ENCODE results near the gene FAM3D. TPM values are rescaled to one million over a fixed set of nuclear protein-coding genes. Genes with fewer than 3 reads are reported as not detected.
"Not testable (repeated sequence)": the region's sequence is repeated elsewhere in the genome, so short reads cannot be mapped to it uniquely, and the experiment has no call there.

The FAM3D gene
- total RNA-seq, 1 donor from 2014 or later, result not detected

- Mint-ChIP-seq H3K9me3 (no peaks in the 10 kb centered on the region), H3K4me3 (no peak overlapping the region), H3K4me1 (ENCODE audit: low read depth) (peaks cover 8% of the 10 kb centered on the region), H3K27ac (no peak overlapping the region), H3K27me3 (ENCODE audit: insufficient read depth) (peaks cover 3% of the 10 kb centered on the region), H3K36me3 (ENCODE audit: low read depth) (no peaks in the 10 kb centered on the region)
- intact Hi-C loops (cut with micrococcal nuclease), result no loop called here
- DNase-seq (ENCODE audit: low spot score), result no peak
Observed at GRCh38 chr3:58679446-58679845, 12.9 kb upstream of the FAM3D start.

GRCh38 chr3:58678177-58678970 is 11.8 kb upstream of the FAM3D start:
- H3K4me3 Mint-ChIP-seq; H3K27ac Mint-ChIP-seq; H3K9me3 Mint-ChIP-seq; H3K36me3 Mint-ChIP-seq (ENCODE audit: low read depth); intact Hi-C loops (cut with micrococcal nuclease); H3K27me3 Mint-ChIP-seq (ENCODE audit: insufficient read depth); DNase-seq (ENCODE audit: low spot score); H3K4me1 Mint-ChIP-seq (ENCODE audit: low read depth): not testable (repeated sequence)

- Mint-ChIP-seq H3K27ac (no peak overlapping the region), H3K4me1 (ENCODE audit: low read depth) (no peaks in the 10 kb centered on the region), H3K36me3 (ENCODE audit: low read depth) (no peaks in the 10 kb centered on the region), H3K9me3 (no peaks in the 10 kb centered on the region), H3K4me3 (no peak overlapping the region), H3K27me3 (ENCODE audit: insufficient read depth) (peaks cover 5% of the 10 kb centered on the region)
- intact Hi-C loops (cut with micrococcal nuclease), result no loop called here
- no peak for DNase-seq (ENCODE audit: low spot score)
Observed at GRCh38 chr3:58672880-58673279, 6.3 kb upstream of the FAM3D start.

- intact Hi-C loops (cut with micrococcal nuclease), result no loop called here
- Mint-ChIP-seq H3K9me3 (no peaks in the 10 kb centered on the region), H3K27ac (no peak overlapping the region), H3K27me3 (ENCODE audit: insufficient read depth) (peaks cover 5% of the 10 kb centered on the region), H3K36me3 (ENCODE audit: low read depth) (no peaks in the 10 kb centered on the region), H3K4me1 (ENCODE audit: low read depth) (no peaks in the 10 kb centered on the region), H3K4me3 (no peak overlapping the region)
- DNase-seq (ENCODE audit: low spot score), result no peak
Observed at GRCh38 chr3:58672451-58672850, 5.9 kb upstream of the FAM3D start.

GRCh38 chr3:58670506-58671135 is 4.0 kb upstream of the FAM3D start:
- DNase-seq (ENCODE audit: low spot score), result no peak
- intact Hi-C loops (cut with micrococcal nuclease), result no loop called here
- Mint-ChIP-seq H3K4me3 (no peak overlapping the region), H3K9me3 (no peaks in the 10 kb centered on the region), H3K4me1 (ENCODE audit: low read depth) (no peaks in the 10 kb centered on the region), H3K27ac (no peak overlapping the region), H3K27me3 (ENCODE audit: insufficient read depth) (peaks cover 3% of the 10 kb centered on the region), H3K36me3 (ENCODE audit: low read depth) (no peaks in the 10 kb centered on the region)

GRCh38 chr3:58668247-58668646 is 1.7 kb upstream of the FAM3D start:
- no peaks in the 10 kb centered on the region for H3K9me3 Mint-ChIP-seq
- no peaks in the 10 kb centered on the region for H3K4me1 Mint-ChIP-seq (ENCODE audit: low read depth)
- H3K4me3 Mint-ChIP-seq, result no peak overlapping the region
- no peak overlapping the region for H3K27ac Mint-ChIP-seq
- DNase-seq (ENCODE audit: low spot score), result no peak
- intact Hi-C loops (cut with micrococcal nuclease), result no loop called here
- H3K27me3 Mint-ChIP-seq (ENCODE audit: insufficient read depth), result peaks cover 1% of the 10 kb centered on the region
- H3K36me3 Mint-ChIP-seq (ENCODE audit: low read depth), result no peaks in the 10 kb centered on the region

GRCh38 chr3:58667704-58668103 is 1.1 kb upstream of the FAM3D start:
- no peak overlapping the region for H3K4me3 Mint-ChIP-seq
- H3K27ac Mint-ChIP-seq, result no peak overlapping the region
- no peaks in the 10 kb centered on the region for H3K9me3 Mint-ChIP-seq
- H3K36me3 Mint-ChIP-seq (ENCODE audit: low read depth), result no peaks in the 10 kb centered on the region
- intact Hi-C loops (cut with micrococcal nuclease), result no loop called here
- no peak for DNase-seq (ENCODE audit: low spot score)
- no peaks in the 10 kb centered on the region for H3K4me1 Mint-ChIP-seq (ENCODE audit: low read depth)
- H3K27me3 Mint-ChIP-seq (ENCODE audit: insufficient read depth), result no peaks in the 10 kb centered on the region

GRCh38 chr3:58667229-58667628 is 655 bp upstream of the FAM3D start:
- intact Hi-C loops (cut with micrococcal nuclease), result no loop called here
- Mint-ChIP-seq H3K36me3 (ENCODE audit: low read depth) (no peaks in the 10 kb centered on the region), H3K4me3 (no peak overlapping the region), H3K27me3 (ENCODE audit: insufficient read depth) (no peaks in the 10 kb centered on the region), H3K4me1 (ENCODE audit: low read depth) (no peaks in the 10 kb centered on the region), H3K27ac (no peak overlapping the region), H3K9me3 (no peaks in the 10 kb centered on the region)
- DNase-seq (ENCODE audit: low spot score), result no peak

GRCh38 chr3:58665405-58665804 is 1.2 kb downstream of the FAM3D start:
- H3K9me3 Mint-ChIP-seq, result no peaks in the 10 kb centered on the region
- no peak overlapping the region for H3K27ac Mint-ChIP-seq
- no peak overlapping the region for H3K4me3 Mint-ChIP-seq
- intact Hi-C loops (cut with micrococcal nuclease), result no loop called here
- no peak for DNase-seq (ENCODE audit: low spot score)
- no peaks in the 10 kb centered on the region for H3K4me1 Mint-ChIP-seq (ENCODE audit: low read depth)
- H3K27me3 Mint-ChIP-seq (ENCODE audit: insufficient read depth), result no peaks in the 10 kb centered on the region
- no peaks in the 10 kb centered on the region for H3K36me3 Mint-ChIP-seq (ENCODE audit: low read depth)

GRCh38 chr3:58664611-58665010 is 2.0 kb downstream of the FAM3D start:
- H3K27me3 Mint-ChIP-seq (ENCODE audit: insufficient read depth), result no peaks in the 10 kb centered on the region
- no peak for DNase-seq (ENCODE audit: low spot score)
- H3K27ac Mint-ChIP-seq, result no peak overlapping the region
- H3K36me3 Mint-ChIP-seq (ENCODE audit: low read depth), result no peaks in the 10 kb centered on the region
- H3K9me3 Mint-ChIP-seq, result no peaks in the 10 kb centered on the region
- no peak overlapping the region for H3K4me3 Mint-ChIP-seq
- H3K4me1 Mint-ChIP-seq (ENCODE audit: low read depth), result no peaks in the 10 kb centered on the region
- intact Hi-C loops (cut with micrococcal nuclease), result no loop called here

GRCh38 chr3:58661836-58662420 is 4.6 kb downstream of the FAM3D start:
- Mint-ChIP-seq H3K36me3 (ENCODE audit: low read depth) (no peaks in the 10 kb centered on the region), H3K9me3 (no peaks in the 10 kb centered on the region), H3K4me3 (no peak overlapping the region), H3K27ac (no peak overlapping the region), H3K4me1 (ENCODE audit: low read depth) (no peaks in the 10 kb centered on the region), H3K27me3 (ENCODE audit: insufficient read depth) (no peaks in the 10 kb centered on the region)
- no peak for DNase-seq (ENCODE audit: low spot score)
- intact Hi-C loops (cut with micrococcal nuclease), result no loop called here

GRCh38 chr3:58660998-58661397 is 5.6 kb downstream of the FAM3D start:
- H3K4me1 Mint-ChIP-seq (ENCODE audit: low read depth), result no peaks in the 10 kb centered on the region
- H3K27me3 Mint-ChIP-seq (ENCODE audit: insufficient read depth), result no peaks in the 10 kb centered on the region
- intact Hi-C loops (cut with micrococcal nuclease), result no loop called here
- no peaks in the 10 kb centered on the region for H3K9me3 Mint-ChIP-seq
- H3K4me3 Mint-ChIP-seq, result no peak overlapping the region
- H3K27ac Mint-ChIP-seq, result no peak overlapping the region
- no peak for DNase-seq (ENCODE audit: low spot score)
- H3K36me3 Mint-ChIP-seq (ENCODE audit: low read depth), result no peaks in the 10 kb centered on the region

GRCh38 chr3:58659051-58659675 is 7.4 kb downstream of the FAM3D start:
- Mint-ChIP-seq H3K4me3 (no peak overlapping the region), H3K27ac (no peak overlapping the region), H3K27me3 (ENCODE audit: insufficient read depth) (no peaks in the 10 kb centered on the region), H3K36me3 (ENCODE audit: low read depth) (no peaks in the 10 kb centered on the region), H3K4me1 (ENCODE audit: low read depth) (no peaks in the 10 kb centered on the region), H3K9me3 (no peaks in the 10 kb centered on the region)
- DNase-seq (ENCODE audit: low spot score), result no peak
- intact Hi-C loops (cut with micrococcal nuclease), result no loop called here
